ENCODE results near the gene NECTIN2. TPM values are rescaled to one million over a fixed set of nuclear protein-coding genes. Genes with fewer than 3 reads are reported as not detected.

Gene NECTIN2
- total RNA-seq, 2 experiments from 2014 or later: not detected

- Histone ChIP-seq H3K4me2 (ENCODE audit: low read length) (no peak overlapping the region), H3K27ac (ENCODE audit: low read depth, low read length, poor library complexity, severe bottlenecking) (no peak overlapping the region), H2AFZ (ENCODE audit: low read length) (no peak overlapping the region), H3K4me1 (ENCODE audit: insufficient read depth, low read length, poor library complexity, severe bottlenecking) (no peaks in the 10 kb centered on the region), H3K9me2 (ENCODE audit: insufficient read depth, low read length) (no peaks in the 10 kb centered on the region), H3K9me3 (ENCODE audit: low read length) (no peaks in the 10 kb centered on the region), H3K79me2 (ENCODE audit: insufficient read depth, low read depth, low read length) (no peaks in the 10 kb centered on the region), H4K20me1 (ENCODE audit: insufficient read depth, low read length) (no peaks in the 10 kb centered on the region), H3K36me3 (ENCODE audit: insufficient read depth, low read length) (no peaks in the 10 kb centered on the region), H3K4me3 (ENCODE audit: low read depth, low read length, poor library complexity, severe bottlenecking) (no peak overlapping the region)
- no peak for TF ChIP-seq EZH2phosphoT487 (IDR thresholded peaks at IDR 0.05; ENCODE audit: borderline replicate concordance, low read depth, low read length)
- no peak for TF ChIP-seq CTCF (conservative IDR thresholded peaks at IDR 0.05; ENCODE audit: low read length)
- intact Hi-C loops (cut with micrococcal nuclease; ENCODE audit: unreplicated experiment): no loop called here
- POLR2A ChIA-PET: interaction anchor here (0.7 kb wide), 1 partner anchor 21 kb away, joined by 3 read pairs; no protein-coding TSS in a partner anchor
- CTCF ChIA-PET (ENCODE audit: unreplicated experiment): no interaction called here
- no TSS peak for BruUV-seq (replicated peaks)
- DNase-seq (ENCODE audit: low spot score): no peak
Measured at GRCh38 chr19:44863990-44864389, 17.9 kb downstream of the NECTIN2 start.

- intact Hi-C loops (cut with micrococcal nuclease; ENCODE audit: unreplicated experiment): no loop called here
- Histone ChIP-seq H3K27ac (ENCODE audit: low read depth, low read length, poor library complexity, severe bottlenecking) (no peak overlapping the region), H3K9me2 (ENCODE audit: insufficient read depth, low read length) (no peaks in the 10 kb centered on the region), H3K36me3 (ENCODE audit: insufficient read depth, low read length) (no peaks in the 10 kb centered on the region), H3K4me2 (ENCODE audit: low read length) (no peak overlapping the region), H4K20me1 (ENCODE audit: insufficient read depth, low read length) (no peaks in the 10 kb centered on the region), H3K79me2 (ENCODE audit: insufficient read depth, low read depth, low read length) (no peaks in the 10 kb centered on the region), H2AFZ (ENCODE audit: low read length) (no peak overlapping the region), H3K4me1 (ENCODE audit: insufficient read depth, low read length, poor library complexity, severe bottlenecking) (no peaks in the 10 kb centered on the region), H3K4me3 (ENCODE audit: low read depth, low read length, poor library complexity, severe bottlenecking) (no peak overlapping the region), H3K9me3 (ENCODE audit: low read length) (no peaks in the 10 kb centered on the region)
- BruUV-seq (replicated peaks): no TSS peak
- TF ChIP-seq EZH2phosphoT487 (IDR thresholded peaks at IDR 0.05; ENCODE audit: borderline replicate concordance, low read depth, low read length) (no peak), CTCF (conservative IDR thresholded peaks at IDR 0.05; ENCODE audit: low read length) (no peak)
- POLR2A ChIA-PET: no interaction called here
- CTCF ChIA-PET (ENCODE audit: unreplicated experiment): no interaction called here
- DNase-seq (ENCODE audit: low spot score): no peak
Measured at GRCh38 chr19:44865196-44865767, 19.2 kb downstream of the NECTIN2 start.

- no peak for DNase-seq (ENCODE audit: low spot score)
- no peaks in the 10 kb centered on the region for H3K9me2 ChIP-seq (ENCODE audit: insufficient read depth, low read length)
- no peak overlapping the region for H2AFZ ChIP-seq (ENCODE audit: low read length)
- H3K9me3 ChIP-seq (ENCODE audit: low read length): no peaks in the 10 kb centered on the region
- no peaks in the 10 kb centered on the region for H3K79me2 ChIP-seq (ENCODE audit: insufficient read depth, low read depth, low read length)
- no peak overlapping the region for H3K4me3 ChIP-seq (ENCODE audit: low read depth, low read length, poor library complexity, severe bottlenecking)
- H3K4me2 ChIP-seq (ENCODE audit: low read length): no peak overlapping the region
- no peaks in the 10 kb centered on the region for H3K4me1 ChIP-seq (ENCODE audit: insufficient read depth, low read length, poor library complexity, severe bottlenecking)
- no TSS peak for BruUV-seq (replicated peaks)
- no peaks in the 10 kb centered on the region for H4K20me1 ChIP-seq (ENCODE audit: insufficient read depth, low read length)
- CTCF ChIA-PET (ENCODE audit: unreplicated experiment): no interaction called here
- TF ChIP-seq CTCF (conservative IDR thresholded peaks at IDR 0.05; ENCODE audit: low read length) (no peak), EZH2phosphoT487 (IDR thresholded peaks at IDR 0.05; ENCODE audit: borderline replicate concordance, low read depth, low read length) (no peak)
- intact Hi-C loops (cut with micrococcal nuclease; ENCODE audit: unreplicated experiment): no loop called here
- H3K36me3 ChIP-seq (ENCODE audit: insufficient read depth, low read length): no peaks in the 10 kb centered on the region
- no peak overlapping the region for H3K27ac ChIP-seq (ENCODE audit: low read depth, low read length, poor library complexity, severe bottlenecking)
- POLR2A ChIA-PET: no interaction called here
Measured at GRCh38 chr19:44866664-44867063, 20.6 kb downstream of the NECTIN2 start.
